GM20000 (cell line): ENCODE measurements around the gene JAG1.

Experiments
- DNase-seq: peaks from one replicate; pipeline ENCODE4 v3.0.0; 2012; ENCODE audit warnings: low spot score
- CTCF ChIP-seq: IDR thresholded peaks from 2 replicates; pipeline ENCODE4 v1.5.1; 2012; ENCODE audit warnings: mild to moderate bottlenecking, control low read depth; ENCODE audit errors: extremely low read depth, missing control alignments

The JAG1 gene

GRCh38 chr20:10662661-10663458 is 10.9 kb downstream of the JAG1 start:
- no peak for DNase-seq

GRCh38 chr20:10662151-10662550 is 11.6 kb downstream of the JAG1 start:
- no peak for TF ChIP-seq CTCF
- DNase-seq: no peak

More at GRCh38 chr20:10662661-10663458, 10.9 kb downstream of the JAG1 start:
- no peak for TF ChIP-seq CTCF

GRCh38 chr20:10661261-10661660 is 12.5 kb downstream of the JAG1 start:
- no peak for TF ChIP-seq CTCF
- DNase-seq: no peak

- no peak for TF ChIP-seq CTCF
- DNase-seq: no peak
These were observed 13.1 kb downstream of the JAG1 start for GRCh38 chr20:10660661-10661060.

GRCh38 chr20:10659651-10660601 is 13.9 kb downstream of the JAG1 start:
- no peak for TF ChIP-seq CTCF
- no peak for DNase-seq

- no peak for TF ChIP-seq CTCF
- DNase-seq: no peak
These were observed 14.7 kb downstream of the JAG1 start for GRCh38 chr20:10658876-10659632.
